NCI-H345 (cell line): ENCODE results near the gene RPP25L.

Source experiments
- DNase-seq: peaks from one replicate; lab custom pipeline; 2025; lab: John Stamatoyannopoulos, UW

Gene RPP25L

DNA sequence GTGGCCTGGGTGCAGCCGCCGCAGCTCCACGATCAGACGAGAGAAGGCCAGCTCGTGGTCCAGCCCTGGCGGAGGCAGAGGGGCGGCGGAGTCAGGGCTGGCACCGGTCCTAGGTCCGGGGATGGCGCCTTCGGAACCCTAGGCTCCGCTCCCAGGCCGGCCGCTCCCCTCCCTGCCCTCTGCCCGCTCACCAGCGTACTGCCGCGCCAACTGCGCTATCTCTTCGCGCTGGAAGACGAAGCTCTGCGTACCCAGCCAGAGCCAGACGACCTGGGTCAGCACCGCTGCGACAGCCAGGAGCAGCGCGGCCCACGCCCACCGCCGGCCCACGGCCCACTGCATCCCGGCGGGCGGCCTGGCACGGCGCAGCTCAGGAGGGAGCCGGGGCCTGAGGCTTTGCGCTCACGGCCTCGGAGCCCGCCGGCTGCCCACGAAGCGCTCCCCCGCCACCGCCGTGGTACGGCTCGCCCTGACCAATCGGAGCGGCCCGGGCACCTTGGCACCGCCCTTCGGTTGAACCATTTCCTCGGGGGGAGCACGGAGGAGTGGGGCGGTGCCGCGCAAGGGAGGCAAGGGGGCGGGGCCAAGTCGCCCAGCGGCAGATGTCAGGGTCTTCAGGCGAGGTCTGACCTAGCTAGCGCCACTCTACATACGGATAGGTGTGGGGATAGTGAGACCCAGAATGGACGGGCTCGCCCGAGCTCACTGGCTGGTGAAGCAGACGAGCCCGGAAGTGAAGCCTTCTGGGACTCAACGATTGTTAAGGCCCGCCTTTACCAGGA lies 25.6 kb upstream of the RPP25L start, which contains the start of gene SIGMAR1:
SIGMAR1 (minus strand) TSS at position 432 of the 782 bp plus-strand sequence; CDS start at position 342, 90 bp downstream.
- DNase-seq: peak; percentile 93

DNA sequence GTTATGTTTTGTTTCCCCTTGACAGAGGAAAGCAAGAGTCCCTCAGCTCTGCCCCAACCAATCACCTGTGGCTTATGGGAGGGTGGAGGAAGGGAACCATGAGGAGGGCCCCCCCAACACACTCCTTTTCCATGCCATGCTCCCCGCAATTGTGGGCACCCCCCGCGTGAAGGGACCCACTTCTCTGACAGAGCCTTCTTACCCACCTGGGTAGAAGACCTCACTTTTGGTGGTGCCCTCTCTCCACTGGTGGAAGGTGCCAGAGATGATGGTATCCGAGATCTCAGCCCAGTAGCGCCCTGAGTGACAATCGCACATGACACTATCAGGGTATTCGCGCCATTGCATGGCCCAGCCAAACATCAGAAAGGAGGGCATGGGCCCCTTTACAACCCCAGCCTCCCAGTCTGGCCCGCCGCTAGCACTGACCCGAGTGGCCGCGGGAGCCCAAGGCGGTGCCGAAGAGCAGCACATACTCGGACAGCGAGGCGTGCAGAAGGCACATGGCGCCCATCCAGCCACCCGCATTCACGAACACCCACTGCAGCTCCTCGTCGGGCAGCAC lies 25.0 kb upstream of the RPP25L start:
- no peak for DNase-seq

DNA sequence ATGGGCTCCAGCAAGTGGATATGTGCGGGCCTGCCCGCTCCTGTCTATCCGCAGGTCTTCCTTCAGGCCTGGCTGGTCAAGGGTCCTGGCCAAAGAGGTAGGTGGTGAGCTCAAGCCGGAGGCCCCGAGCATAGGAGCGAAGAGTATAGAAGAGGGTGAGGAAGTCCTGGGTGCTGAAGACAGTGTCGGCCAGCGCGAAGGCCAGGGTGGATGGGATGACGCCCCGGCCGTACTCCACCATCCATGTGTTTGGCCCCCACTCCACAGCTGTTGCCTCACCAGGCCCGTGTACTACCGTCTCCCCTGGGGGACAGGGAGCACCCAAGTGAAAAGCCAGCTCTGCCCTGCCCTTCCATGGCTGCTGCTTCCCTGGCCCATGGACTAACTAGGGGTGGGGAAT lies 23.7 kb upstream of the RPP25L start:
- DNase-seq: no peak

DNA sequence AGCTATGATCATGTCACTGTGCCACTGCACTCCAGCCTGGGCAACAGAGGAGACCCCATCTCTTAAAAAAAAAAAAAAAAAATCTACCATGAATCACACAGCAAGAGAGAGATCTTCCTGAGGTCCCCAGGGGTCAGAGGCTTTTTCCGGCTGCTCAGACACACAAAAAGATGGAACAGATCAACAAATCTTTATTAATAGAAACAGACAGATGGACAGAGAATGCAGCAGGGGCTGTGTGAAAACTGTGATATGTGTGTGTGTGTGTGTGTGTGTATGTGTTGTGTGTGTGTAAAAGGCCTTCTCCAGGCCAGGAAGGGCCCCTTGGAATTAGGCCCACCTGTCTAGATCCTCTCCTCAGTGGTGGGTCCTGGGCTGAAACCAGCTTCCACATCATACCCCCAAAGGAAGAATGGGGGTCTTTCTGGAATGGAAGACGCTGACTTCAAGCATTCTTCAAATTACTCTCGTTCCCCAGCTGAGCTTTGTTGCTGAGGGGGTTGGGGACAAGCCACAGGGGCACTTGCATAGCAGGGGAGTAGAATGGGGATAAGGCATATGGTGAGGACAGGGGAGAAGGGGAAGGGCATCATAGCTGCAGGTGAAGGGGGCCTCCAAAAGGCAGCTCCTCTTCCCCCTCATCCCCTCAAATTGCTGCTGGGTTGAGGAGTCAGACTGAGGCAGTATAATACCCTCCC lies 22.8 kb upstream of the RPP25L start:
- DNase-seq: no peak

DNA sequence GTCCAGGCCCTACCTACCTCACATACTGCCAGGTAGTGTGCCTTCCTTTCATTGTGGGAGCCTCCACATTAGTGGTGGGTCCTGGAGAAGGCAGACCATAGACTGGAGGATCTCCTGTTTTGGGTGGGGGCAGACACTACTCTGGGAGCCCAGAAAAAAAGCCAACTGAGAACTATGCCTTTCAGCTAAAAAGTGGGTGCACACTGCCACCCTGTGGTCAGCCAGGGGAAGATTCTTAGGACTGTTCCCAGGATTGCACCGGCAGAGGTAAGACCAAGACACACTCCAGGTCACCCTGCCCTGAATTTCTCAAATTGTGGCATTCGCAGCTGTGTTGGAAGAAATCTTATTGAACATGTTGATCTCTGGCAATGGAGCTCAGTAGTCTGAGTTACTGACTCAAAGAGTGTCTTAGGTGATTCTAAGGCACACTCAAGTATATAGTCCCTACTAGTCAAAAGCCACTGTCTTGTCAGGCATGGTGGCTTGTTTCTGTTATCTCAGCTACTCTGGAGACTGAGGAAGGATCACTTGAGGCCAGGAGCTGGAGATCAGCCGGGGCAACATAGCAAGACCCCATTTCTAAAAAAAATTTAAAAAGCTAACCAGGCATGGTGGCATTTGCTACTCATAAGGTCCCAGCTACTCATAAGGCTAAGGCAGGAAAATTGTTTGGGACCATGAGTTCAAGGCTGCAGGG lies 22.1 kb upstream of the RPP25L start:
- peak; percentile 49 for DNase-seq

DNA sequence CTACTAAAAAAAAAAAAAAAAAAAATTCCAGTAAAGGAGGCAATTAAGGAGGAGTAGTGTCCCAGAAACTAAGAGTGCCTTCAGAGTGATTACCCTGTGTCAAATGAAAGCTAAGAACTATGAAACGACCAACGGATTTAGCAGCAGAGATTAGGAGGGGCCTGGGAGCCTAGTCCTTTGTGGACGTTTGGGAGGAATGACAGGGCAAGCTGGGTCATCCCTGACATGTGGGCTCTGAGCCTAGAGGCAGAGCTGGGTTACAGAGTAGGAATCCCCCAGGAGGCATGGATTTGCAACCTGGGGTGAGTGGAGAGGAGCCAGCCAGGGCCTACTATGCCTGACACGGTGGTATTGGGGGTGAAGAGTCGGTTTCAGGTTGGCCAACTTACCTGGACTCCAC lies 21.3 kb upstream of the RPP25L start:
- no peak for DNase-seq

DNA sequence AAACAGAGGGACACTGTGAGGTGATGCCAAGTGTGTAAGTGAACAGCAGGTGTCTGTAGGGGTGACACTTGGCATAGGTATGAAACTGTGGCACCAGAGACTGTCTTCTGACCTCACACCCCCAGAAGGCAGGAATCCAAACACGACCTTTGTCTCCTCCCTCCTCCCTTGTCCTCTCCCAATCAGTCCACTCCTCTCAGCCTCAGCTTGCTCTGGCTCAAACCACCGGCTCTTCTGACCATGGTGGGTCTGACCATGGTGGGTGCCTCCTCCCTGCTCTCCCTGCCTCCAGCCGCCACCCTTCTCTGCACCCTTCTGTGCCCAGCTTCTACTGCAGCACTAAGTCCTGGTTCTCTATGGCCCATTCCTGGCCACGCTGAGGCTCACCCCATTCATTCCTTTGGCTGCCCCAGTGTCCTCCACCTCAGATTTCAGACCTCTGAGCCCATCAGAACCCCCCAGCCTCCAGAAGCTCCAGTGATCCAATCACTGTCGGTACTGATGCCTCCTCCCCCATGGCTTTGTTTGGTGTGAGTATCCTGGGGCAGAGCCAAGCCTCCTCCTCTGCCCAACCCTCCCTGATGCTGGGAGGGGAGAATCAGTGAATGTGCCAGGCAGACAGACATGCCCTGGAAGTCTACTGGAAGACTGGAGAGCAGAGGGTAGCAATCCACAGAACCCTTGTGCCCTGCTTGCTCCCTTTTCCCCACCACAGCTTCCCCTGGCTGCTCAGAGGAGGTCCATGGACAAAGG lies 18.7 kb upstream of the RPP25L start:
- no peak for DNase-seq

DNA sequence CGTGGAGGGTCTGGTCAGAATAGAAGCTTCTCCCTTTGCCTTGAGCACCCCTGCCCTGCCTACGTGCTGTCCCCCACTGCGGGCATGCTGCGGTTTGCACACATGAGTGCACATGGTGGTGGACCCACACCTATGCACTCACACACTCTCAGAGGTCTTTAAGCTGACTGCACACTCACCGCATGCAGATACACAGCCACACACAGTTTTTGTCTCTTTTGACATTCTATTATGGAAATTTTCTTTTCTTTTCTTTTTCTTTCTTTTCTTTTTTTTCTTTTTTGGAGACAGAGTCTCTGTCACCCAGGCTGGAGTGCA lies 17.6 kb upstream of the RPP25L start:
- DNase-seq: no peak

DNA sequence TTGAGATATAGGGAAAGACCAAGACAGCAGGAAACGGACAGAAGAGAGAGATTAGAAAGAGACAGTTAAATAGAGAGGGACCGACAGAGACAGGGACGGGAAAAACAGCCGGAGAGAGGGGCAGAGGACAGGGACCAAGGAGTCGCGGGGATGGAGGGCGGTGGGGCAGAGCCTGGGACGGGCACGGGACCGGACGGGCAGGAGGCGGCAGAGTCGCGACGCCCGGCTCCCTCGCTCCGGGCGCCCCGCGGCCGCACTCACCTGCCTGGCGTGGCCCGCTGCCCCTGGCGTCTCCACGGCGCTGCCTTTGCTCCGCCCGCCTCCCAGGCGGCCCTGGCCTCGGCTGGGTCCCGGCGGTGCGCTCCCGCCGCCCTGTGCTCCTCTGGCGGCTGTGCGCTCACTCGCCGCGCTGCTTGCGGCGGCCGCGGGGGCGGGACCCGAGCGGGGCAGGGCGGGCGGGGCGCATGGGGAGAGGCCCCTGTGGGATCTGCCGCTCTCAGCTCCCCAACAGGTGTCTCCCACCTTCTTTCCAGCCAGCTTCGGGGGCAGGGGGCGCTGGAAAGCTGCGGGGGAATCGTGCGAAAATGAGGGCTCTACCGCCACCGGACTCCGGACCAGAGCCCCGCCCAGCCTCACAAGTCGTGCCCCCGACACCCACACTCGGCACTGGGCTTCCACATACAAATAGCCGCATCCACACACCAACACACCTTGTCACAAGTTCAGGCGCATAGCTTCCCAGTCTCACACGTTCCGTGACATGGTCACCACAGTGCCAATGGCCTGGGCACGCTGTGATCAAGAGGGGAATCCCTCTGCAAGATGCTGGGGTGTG lies 17.0 kb upstream of the RPP25L start, which contains the start of gene ARID3C:
ARID3C (minus strand) TSS at position 411 of the 835 bp plus-strand sequence. CDS start 1,052 bp downstream, outside the sequence.
- DNase-seq: peak; percentile 40

DNA sequence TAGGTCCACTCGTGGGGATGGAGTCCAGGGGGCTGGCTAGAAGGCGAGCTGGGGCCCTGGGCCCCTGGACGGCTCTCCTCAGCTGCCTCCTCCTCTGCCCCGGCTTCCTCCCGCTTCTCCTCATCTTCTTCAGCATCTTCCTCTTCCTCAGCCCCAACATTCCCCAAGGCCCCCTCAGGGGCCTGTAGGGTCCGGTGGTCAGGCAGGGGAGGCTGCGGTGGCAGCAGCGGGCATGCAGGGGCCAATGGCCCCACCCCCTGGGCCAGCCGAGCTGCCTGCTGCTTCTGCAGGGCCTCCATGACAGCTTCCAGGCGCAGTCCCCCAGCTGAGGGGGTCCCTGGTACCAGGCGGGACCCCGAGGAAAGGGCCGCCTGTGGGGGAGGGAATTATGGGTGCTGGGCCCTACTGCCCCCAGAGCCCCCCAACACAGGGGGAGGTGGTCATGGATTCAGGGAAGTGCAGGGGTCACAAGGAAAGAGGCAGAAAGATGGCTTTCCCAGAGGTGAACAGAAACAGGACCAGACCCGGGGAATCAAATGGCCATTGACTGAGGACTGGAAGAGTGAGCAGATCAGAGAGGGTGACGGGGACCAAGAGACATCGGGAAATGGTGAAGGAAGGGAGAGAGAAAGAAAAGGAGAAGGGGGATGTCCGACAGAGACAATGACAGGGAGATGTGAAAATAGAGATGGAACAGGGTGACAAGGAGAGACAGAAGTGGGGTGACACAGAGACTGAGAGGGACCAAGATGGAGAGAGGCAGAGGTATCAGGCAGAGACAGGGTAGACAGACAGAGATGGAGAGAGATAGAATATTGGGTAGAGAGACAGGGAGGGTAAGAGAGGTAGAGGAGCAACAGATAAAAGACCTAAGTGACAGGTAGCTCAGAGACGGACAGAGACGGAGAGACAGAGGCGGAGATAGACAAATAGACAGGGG lies 16.1 kb upstream of the RPP25L start:
- DNase-seq: no peak

DNA sequence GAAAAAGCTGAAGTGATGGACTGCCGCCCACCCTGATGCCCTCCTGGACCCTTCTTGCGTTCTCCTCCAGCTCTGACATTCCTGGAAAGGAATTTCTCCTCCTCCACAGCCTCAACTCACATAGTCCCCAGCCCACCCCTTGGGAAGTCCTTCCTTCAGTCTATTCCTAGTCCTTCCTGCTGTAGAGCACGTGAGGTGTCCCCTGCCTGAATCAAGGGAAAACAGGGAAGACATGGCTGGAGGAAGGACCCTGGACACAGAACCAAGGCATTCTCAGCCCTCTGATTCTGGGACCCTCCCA lies 13.2 kb upstream of the RPP25L start:
- DNase-seq: no peak

DNA sequence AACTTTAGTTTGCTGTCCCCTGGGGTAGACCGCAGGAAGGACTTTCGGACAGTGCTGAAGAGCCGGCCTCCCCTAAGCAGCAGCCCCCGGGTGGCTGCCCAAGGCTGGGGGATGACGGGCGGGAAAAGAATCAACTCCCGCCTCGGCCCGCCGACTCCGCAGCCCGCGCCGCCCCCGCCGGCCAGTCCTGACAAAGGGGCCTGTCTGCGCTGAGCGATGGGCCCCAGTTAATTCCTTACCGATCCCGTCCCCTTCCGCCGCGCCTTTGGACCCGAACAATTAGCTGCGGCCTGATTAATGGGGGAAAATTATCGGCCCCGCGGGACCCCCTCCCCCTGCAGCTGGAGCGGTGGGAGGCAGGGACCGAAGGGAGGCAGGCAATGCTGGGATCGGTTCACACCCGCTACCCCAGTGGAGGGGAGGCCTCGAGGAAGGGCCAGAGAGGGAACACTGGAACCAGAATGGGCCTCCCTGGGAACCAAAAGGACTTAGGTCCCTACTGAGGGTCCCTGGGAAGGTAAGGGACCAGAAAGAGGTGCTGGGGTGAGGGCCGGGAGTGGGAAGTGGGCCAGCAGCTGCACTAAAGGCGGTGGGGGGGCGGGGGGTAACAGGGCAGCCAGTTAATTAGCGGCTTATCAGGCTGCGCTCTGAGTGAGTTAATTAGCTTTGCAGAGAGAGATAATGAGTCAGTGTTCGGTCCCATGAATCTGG lies 12.7 kb upstream of the RPP25L start:
- no peak for DNase-seq

DNA sequence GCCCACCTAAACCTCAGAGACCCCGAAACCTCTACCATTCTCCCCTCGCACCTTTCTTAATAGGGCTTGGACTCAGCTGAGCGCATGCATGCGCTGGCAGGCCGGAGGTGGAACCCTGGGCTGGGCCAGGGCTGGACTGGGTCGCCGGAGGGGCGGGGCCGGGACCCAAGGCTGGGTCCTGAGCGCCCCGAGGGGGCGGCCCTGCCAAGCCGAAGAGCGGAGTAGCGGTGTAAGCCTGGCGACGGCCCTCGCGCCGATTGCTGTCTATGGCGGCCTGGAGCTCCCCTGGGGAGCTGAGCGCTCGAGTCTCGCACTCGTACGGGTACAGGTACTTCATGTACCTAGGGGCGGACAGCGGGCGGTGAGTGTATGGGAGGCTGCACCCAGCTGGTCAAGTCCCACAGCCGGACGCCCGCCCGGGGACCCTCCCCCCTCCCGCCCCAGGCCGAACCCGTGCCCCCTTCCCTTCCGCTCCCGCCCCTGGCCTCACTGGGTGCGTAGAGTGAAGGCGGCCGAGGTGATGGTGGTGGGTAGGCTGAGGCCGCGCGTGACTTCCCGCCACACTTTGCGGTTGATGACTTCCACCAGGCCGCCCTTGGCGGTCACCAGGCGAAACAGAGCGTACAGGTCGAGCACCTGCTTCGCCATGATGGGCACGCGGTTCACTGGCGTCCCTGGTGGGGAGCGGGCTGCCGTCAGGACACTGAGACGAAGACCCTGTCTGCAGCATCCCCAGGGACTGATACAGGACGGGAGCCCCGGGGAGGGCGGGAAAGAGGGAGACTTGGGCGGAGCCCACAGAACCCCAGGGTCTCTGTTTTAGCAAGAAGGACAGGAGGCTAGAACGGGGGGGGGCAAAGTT lies 11.7 kb upstream of the RPP25L start:
- no peak for DNase-seq

DNA sequence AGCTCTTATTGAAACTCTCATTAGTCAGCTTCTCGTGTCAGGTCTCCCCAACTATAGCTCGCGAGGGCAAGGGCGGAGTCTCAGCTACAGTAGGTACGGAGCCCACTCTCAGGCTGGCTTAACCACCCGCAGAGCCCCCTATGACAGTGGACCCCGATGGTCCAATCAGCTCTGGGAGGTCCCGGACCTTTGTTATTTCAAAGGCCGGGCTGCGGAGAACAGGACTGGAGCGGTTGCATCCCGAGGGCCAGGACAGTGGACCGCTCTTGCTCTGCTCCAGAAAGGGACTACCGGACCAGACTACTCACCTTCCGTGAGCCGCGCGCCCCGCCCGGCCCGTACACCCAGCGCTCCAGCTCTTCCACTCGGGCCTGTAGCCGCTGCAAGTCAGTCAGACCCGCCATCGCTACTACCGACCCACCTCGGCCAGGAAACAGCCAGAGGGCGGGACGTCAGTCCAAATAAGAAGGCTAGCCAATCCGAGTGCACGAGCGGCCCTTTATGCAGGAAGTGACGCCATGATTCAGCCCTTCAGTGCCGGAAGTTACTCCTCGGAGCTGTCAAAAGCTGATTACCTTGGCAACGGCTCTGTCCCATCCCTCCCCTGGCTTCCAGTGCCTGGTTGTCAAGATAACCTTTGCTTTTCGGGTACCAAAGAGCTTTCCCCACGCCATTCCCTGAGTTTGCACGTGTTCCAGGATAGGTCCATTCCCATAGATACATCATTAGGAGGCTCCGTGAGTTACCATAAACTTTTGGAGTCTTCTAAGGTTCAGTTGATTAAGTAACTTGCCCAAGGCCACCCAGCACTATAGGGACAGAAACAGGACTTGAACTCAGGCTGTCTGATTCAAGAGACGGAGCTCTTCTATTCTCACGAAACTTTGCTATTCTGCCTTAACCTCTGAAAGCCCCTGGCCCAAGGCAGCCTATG lies 8.4 kb upstream of the RPP25L start, which contains the start of gene DCTN3:
DCTN3 (minus strand) TSS at position 435 of the 934 bp plus-strand sequence; CDS start at position 404, 31 bp downstream.
- DNase-seq: peak; percentile 98

DNA sequence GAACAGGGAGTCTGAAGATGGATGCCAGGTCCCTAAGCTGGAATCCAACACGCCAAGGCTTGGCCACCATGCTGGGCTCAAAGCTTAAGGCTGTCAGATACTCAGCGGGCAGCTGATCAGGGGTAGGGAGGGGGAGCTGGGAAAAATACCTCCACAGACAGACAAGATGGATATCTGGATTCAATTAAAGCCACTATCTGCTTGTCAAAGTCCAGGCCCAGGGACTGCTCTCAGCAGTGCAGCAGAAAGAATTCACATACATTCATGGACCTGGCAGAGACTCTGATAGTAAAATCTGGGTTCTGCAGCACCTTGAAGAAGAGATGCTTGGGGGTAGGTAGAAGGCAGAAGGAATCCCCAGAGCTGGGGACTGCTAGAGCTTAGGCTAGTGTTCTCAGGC lies 3.2 kb upstream of the RPP25L start:
- DNase-seq: no peak

DNA sequence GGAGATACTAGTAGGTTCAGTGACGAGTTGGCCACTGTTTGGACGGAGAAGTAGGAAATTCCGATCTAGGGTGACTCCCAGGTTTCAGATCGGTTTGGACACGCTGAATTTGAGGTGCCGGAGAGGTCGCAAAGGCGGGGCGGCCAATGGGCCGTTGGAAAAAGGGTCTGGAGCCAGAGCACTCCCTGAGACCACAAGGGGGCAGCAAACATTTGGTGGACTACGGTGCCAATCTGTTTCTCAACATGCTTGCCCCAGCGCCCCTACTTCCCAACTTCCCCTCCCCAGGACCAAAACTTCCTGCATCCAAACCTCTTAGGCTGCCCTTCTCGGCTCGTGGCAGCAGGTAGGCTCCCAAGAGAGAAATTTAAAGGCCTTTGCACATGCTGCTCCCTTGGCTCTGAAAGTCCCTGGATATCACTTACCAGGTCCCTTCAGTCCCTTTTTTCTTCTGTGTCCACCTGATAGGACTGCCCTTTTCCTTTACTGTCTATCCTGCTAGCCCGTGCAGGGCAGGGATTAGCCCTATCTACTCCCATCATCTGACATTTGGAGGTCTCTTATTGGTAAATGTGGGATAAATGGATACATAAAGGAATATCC lies 992 bp upstream of the RPP25L start:
- peak; percentile 82 for DNase-seq
